ENCODE data around the gene ILF3. TPM values are rescaled to one million over a fixed set of nuclear protein-coding genes. Genes with fewer than 3 reads are reported as not detected.
"Not testable (repeated sequence)": the region's sequence is repeated elsewhere in the genome, so short reads cannot be mapped to it uniquely, and the experiment has no call there.

The ILF3 gene
- total and polyA plus RNA-seq, 5 donors from 2014 or later: 54.8 to 444 (median 63.8) TPM

DNA sequence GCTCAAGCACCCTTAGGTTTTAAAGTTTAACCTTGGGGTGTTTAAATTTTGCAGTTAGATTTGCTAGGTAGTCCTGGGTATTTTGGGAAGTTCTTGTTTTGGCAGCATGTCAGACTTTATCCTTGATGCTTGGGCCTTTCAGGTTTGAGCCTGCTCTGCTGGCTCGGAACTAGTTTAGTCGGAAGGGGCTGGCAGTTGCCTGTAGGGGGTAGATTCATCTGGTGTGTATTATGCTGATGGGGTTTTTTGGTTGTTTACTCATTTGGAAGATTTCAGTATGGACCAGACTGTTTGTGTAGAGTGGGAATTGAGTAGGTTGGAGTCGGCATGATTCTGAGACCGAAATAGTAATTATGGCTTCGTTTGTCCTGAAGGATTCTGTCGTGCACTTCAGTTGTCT, 15.1 kb downstream of the ILF3 start:
- peak overlapping the region in 1 of 3 donors; percentile 87 for H3K27ac Mint-ChIP-seq
- Histone ChIP-seq H3K27me3 (ENCODE audit: control insufficient read depth, insufficient read depth, low read length) (no peaks in the 10 kb centered on the region), H3K9me3 (ENCODE audit: control insufficient read depth in 2 of 2, low read length in 2 of 2) (no peaks in the 10 kb centered on the region), H3K4me1 (ENCODE audit: control insufficient read depth, insufficient read depth, low read length, poor library complexity, severe bottlenecking) (peaks cover 29% of the 10 kb centered on the region), H3K4me3 (ENCODE audit: low read depth, low read length) (no peak overlapping the region), H3K36me3 (ENCODE audit: control insufficient read depth, insufficient read depth, low read length) (peaks cover 41% of the 10 kb centered on the region), H3K27ac (ENCODE audit: insufficient read depth, low read length, poor library complexity, severe bottlenecking) (no peak overlapping the region)
- ATAC-seq (ENCODE audit: low read depth in 2 of 2) (no peak), DNase-seq (no peak)
- H3K9me3 Mint-ChIP-seq: no peaks in the 10 kb centered on the region
- H3K27me3 Mint-ChIP-seq: no peaks in the 10 kb centered on the region
- H3K36me3 Mint-ChIP-seq: peaks cover 16% of the 10 kb centered on the region
- H3K4me3 Mint-ChIP-seq: peak overlapping the region in 1 of 4 donors; percentile 44
- peaks cover 5 to 49% (median 34%) of the 10 kb centered on the region in 4 donors for H3K4me1 Mint-ChIP-seq

DNA sequence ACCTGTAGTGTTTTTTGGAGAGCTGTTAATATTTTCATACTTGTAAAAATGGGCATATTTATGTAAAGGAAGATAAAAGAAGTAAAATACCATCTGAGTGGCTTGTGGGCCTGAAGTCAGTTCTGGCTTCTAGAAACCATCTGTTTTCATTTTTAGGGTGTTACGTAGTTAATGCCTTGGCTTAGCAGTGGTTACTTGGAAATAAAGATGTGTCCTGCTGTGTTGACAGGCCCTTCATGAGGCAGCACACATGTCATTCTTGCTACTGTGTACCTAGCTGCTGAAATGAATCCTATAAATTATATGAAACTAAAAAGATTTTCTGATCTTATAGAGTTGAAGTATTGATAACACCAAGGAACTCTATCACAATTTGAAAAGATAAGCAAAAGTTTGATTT, 16.0 kb downstream of the ILF3 start:
- no peak overlapping the region for H3K27ac ChIP-seq (ENCODE audit: insufficient read depth, low read length, poor library complexity, severe bottlenecking)
- peaks cover 29% of the 10 kb centered on the region for H3K4me1 ChIP-seq (ENCODE audit: control insufficient read depth, insufficient read depth, low read length, poor library complexity, severe bottlenecking)
- H3K27me3 Mint-ChIP-seq: no peaks in the 10 kb centered on the region
- H3K9me3 ChIP-seq (ENCODE audit: control insufficient read depth in 2 of 2, low read length in 2 of 2): no peaks in the 10 kb centered on the region
- peaks cover 22% of the 10 kb centered on the region for H3K36me3 Mint-ChIP-seq
- ATAC-seq (ENCODE audit: low read depth in 2 of 2) (no peak), DNase-seq (no peak)
- peaks cover 5 to 45% (median 35%) of the 10 kb centered on the region in 4 donors for H3K4me1 Mint-ChIP-seq
- no peak overlapping the region for H3K4me3 Mint-ChIP-seq
- no peaks in the 10 kb centered on the region for H3K9me3 Mint-ChIP-seq
- no peak overlapping the region for H3K4me3 ChIP-seq (ENCODE audit: low read depth, low read length)
- peaks cover 47% of the 10 kb centered on the region for H3K36me3 ChIP-seq (ENCODE audit: control insufficient read depth, insufficient read depth, low read length)
- no peak overlapping the region for H3K27ac Mint-ChIP-seq
- no peaks in the 10 kb centered on the region for H3K27me3 ChIP-seq (ENCODE audit: control insufficient read depth, insufficient read depth, low read length)

DNA sequence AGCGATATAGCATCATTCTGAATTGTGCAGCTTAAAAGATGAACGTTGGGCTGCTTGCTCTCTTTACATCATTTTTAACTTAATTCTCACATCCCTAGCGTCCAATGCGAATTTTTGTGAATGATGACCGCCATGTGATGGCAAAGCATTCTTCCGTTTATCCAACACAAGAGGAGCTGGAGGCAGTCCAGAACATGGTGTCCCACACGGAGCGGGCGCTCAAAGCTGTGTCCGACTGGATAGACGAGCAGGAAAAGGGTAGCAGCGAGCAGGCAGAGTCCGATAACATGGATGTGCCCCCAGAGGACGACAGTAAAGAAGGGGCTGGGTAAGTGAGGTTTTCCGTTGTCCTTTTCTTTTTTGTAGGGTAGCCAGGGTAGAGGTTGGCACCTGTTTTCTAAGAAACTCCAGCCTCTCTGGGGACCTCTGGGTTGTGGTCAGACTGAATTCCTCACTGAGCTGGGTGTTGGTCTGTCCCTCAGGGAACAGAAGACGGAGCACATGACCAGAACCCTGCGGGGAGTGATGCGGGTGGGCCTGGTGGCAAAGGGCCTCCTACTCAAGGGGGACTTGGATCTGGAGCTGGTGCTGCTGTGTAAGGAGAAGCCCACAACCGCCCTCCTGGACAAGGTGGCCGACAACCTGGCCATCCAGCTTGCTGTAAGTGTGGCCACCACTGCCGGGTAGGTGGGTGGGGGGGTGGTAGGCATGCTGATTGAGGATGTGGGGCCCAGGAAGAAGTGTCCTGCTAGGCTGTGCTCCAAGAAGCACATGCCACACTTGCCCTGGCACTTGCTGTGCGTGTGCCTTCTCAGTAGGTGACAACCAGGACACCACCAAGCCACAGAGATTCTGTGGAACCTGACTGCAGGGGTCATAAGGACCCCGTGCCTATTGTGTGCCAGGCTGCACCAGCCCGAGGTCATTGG, 17.0 kb downstream of the ILF3 start:
- peaks cover 23% of the 10 kb centered on the region for H3K4me1 ChIP-seq (ENCODE audit: control insufficient read depth, insufficient read depth, low read length, poor library complexity, severe bottlenecking)
- no peak for ATAC-seq (ENCODE audit: low read depth in 2 of 2)
- no peak overlapping the region for H3K27ac ChIP-seq (ENCODE audit: insufficient read depth, low read length, poor library complexity, severe bottlenecking)
- Mint-ChIP-seq H3K27ac (no peak overlapping the region), H3K9me3 (no peaks in the 10 kb centered on the region), H3K36me3 (peaks cover 22% of the 10 kb centered on the region), H3K4me3 (peak overlapping the region in 1 of 4 donors; percentile 11), H3K4me1 (peaks cover 5 to 41% (median 35%) of the 10 kb centered on the region in 4 donors), H3K27me3 (no peaks in the 10 kb centered on the region)
- no peaks in the 10 kb centered on the region for H3K27me3 ChIP-seq (ENCODE audit: control insufficient read depth, insufficient read depth, low read length)
- no peaks in the 10 kb centered on the region for H3K9me3 ChIP-seq (ENCODE audit: control insufficient read depth in 2 of 2, low read length in 2 of 2)
- DNase-seq: no peak
- H3K4me3 ChIP-seq (ENCODE audit: low read depth, low read length): no peak overlapping the region
- H3K36me3 ChIP-seq (ENCODE audit: control insufficient read depth, insufficient read depth, low read length): peaks cover 55% of the 10 kb centered on the region

- not testable (repeated sequence) for H3K27me3 Mint-ChIP-seq; H3K9me3 Mint-ChIP-seq; H3K9me3 ChIP-seq (ENCODE audit: control insufficient read depth in 2 of 2, low read length in 2 of 2); H3K27ac Mint-ChIP-seq; H3K4me3 ChIP-seq (ENCODE audit: low read depth, low read length); H3K27ac ChIP-seq (ENCODE audit: insufficient read depth, low read length, poor library complexity, severe bottlenecking); DNase-seq; H3K4me3 Mint-ChIP-seq; ATAC-seq (ENCODE audit: low read depth in 2 of 2); H3K27me3 ChIP-seq (ENCODE audit: control insufficient read depth, insufficient read depth, low read length)
- Histone ChIP-seq H3K4me1 (ENCODE audit: control insufficient read depth, insufficient read depth, low read length, poor library complexity, severe bottlenecking) (peaks cover 20% of the 10 kb centered on the region), H3K36me3 (ENCODE audit: control insufficient read depth, insufficient read depth, low read length) (peaks cover 54% of the 10 kb centered on the region)
- peaks cover 25% of the 10 kb centered on the region for H3K36me3 Mint-ChIP-seq
- peaks cover 5 to 35% (median 28%) of the 10 kb centered on the region in 4 donors for H3K4me1 Mint-ChIP-seq
These were observed 17.8 kb downstream of the ILF3 start for GRCh38 chr19:10671922-10672321.

- not testable (repeated sequence) for H3K9me3 Mint-ChIP-seq; H3K27ac Mint-ChIP-seq; H3K4me1 Mint-ChIP-seq; H3K27me3 ChIP-seq (ENCODE audit: control insufficient read depth, insufficient read depth, low read length); ATAC-seq (ENCODE audit: low read depth in 2 of 2); H3K27me3 Mint-ChIP-seq; H3K27ac ChIP-seq (ENCODE audit: insufficient read depth, low read length, poor library complexity, severe bottlenecking); H3K4me1 ChIP-seq (ENCODE audit: control insufficient read depth, insufficient read depth, low read length, poor library complexity, severe bottlenecking); DNase-seq; H3K4me3 Mint-ChIP-seq; H3K9me3 ChIP-seq (ENCODE audit: control insufficient read depth in 2 of 2, low read length in 2 of 2); H3K4me3 ChIP-seq (ENCODE audit: low read depth, low read length)
- H3K36me3 Mint-ChIP-seq: peaks cover 37% of the 10 kb centered on the region
- peaks cover 83% of the 10 kb centered on the region for H3K36me3 ChIP-seq (ENCODE audit: control insufficient read depth, insufficient read depth, low read length)
These were observed 21.1 kb downstream of the ILF3 start for GRCh38 chr19:10675214-10675613.

GRCh38 chr19:10677751-10678150, 23.6 kb downstream of the ILF3 start:
- no peak overlapping the region for H3K27ac Mint-ChIP-seq
- Histone ChIP-seq H3K27me3 (ENCODE audit: control insufficient read depth, insufficient read depth, low read length) (no peaks in the 10 kb centered on the region), H3K27ac (ENCODE audit: insufficient read depth, low read length, poor library complexity, severe bottlenecking) (no peak overlapping the region), H3K36me3 (ENCODE audit: control insufficient read depth, insufficient read depth, low read length) (peaks cover 84% of the 10 kb centered on the region), H3K9me3 (ENCODE audit: control insufficient read depth in 2 of 2, low read length in 2 of 2) (no peaks in the 10 kb centered on the region), H3K4me3 (ENCODE audit: low read depth, low read length) (no peak overlapping the region), H3K4me1 (ENCODE audit: control insufficient read depth, insufficient read depth, low read length, poor library complexity, severe bottlenecking) (no peaks in the 10 kb centered on the region)
- no peak overlapping the region for H3K4me3 Mint-ChIP-seq
- no peaks in the 10 kb centered on the region for H3K9me3 Mint-ChIP-seq
- peaks cover 29% of the 10 kb centered on the region for H3K36me3 Mint-ChIP-seq
- peaks cover 0 to 6% (median 1%) of the 10 kb centered on the region in 4 donors for H3K4me1 Mint-ChIP-seq
- H3K27me3 Mint-ChIP-seq: no peaks in the 10 kb centered on the region
- DNase-seq (no peak), ATAC-seq (ENCODE audit: low read depth in 2 of 2) (no peak)

GRCh38 chr19:10678813-10679212, 24.7 kb downstream of the ILF3 start:
- Histone ChIP-seq H3K4me1 (ENCODE audit: control insufficient read depth, insufficient read depth, low read length, poor library complexity, severe bottlenecking) (no peaks in the 10 kb centered on the region), H3K4me3 (ENCODE audit: low read depth, low read length) (no peak overlapping the region), H3K27ac (ENCODE audit: insufficient read depth, low read length, poor library complexity, severe bottlenecking) (no peak overlapping the region), H3K9me3 (ENCODE audit: control insufficient read depth in 2 of 2, low read length in 2 of 2) (no peaks in the 10 kb centered on the region), H3K27me3 (ENCODE audit: control insufficient read depth, insufficient read depth, low read length) (no peaks in the 10 kb centered on the region), H3K36me3 (ENCODE audit: control insufficient read depth, insufficient read depth, low read length) (peaks cover 84% of the 10 kb centered on the region)
- H3K4me3 Mint-ChIP-seq: no peak overlapping the region
- H3K27me3 Mint-ChIP-seq: no peaks in the 10 kb centered on the region
- no peak for DNase-seq
- H3K9me3 Mint-ChIP-seq: no peaks in the 10 kb centered on the region
- no peak overlapping the region for H3K27ac Mint-ChIP-seq
- peaks cover 24% of the 10 kb centered on the region for H3K36me3 Mint-ChIP-seq
- ATAC-seq (ENCODE audit: low read depth in 2 of 2): no peak
- H3K4me1 Mint-ChIP-seq: peaks cover 0 to 2% (median 0%) of the 10 kb centered on the region in 4 donors

DNA sequence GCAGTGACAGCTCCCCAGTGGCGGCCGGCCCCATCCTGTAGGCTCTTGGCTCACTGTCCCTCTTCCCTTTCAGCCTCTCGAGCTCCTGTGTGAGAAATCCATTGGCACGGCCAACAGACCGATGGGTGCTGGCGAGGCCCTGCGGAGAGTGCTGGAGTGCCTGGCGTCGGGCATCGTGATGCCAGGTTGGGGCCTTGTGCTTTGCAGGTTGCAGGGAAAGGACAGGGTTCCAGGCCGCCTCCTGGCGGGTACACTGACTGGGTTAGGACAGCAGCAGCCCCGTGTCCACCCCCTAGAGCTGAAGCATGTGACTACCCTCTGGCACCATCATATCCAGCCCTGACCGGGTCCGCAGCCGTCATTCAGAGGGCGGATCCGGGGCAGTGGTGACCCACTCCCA, 25.6 kb downstream of the ILF3 start:
- Mint-ChIP-seq H3K36me3 (peaks cover 26% of the 10 kb centered on the region), H3K27me3 (no peaks in the 10 kb centered on the region), H3K4me3 (no peak overlapping the region), H3K4me1 (peaks cover 0 to 2% (median 0%) of the 10 kb centered on the region in 4 donors), H3K9me3 (no peaks in the 10 kb centered on the region), H3K27ac (no peak overlapping the region)
- no peaks in the 10 kb centered on the region for H3K9me3 ChIP-seq (ENCODE audit: control insufficient read depth in 2 of 2, low read length in 2 of 2)
- no peak overlapping the region for H3K4me3 ChIP-seq (ENCODE audit: low read depth, low read length)
- no peak overlapping the region for H3K27ac ChIP-seq (ENCODE audit: insufficient read depth, low read length, poor library complexity, severe bottlenecking)
- no peak for DNase-seq
- H3K36me3 ChIP-seq (ENCODE audit: control insufficient read depth, insufficient read depth, low read length): peaks cover 92% of the 10 kb centered on the region
- H3K27me3 ChIP-seq (ENCODE audit: control insufficient read depth, insufficient read depth, low read length): no peaks in the 10 kb centered on the region
- ATAC-seq (ENCODE audit: low read depth in 2 of 2): peak in 1 of 2 donors; percentile 18
- H3K4me1 ChIP-seq (ENCODE audit: control insufficient read depth, insufficient read depth, low read length, poor library complexity, severe bottlenecking): no peaks in the 10 kb centered on the region
